Uterus (tissue), 4 donors: Measurements from ENCODE around the gene COL26A1. TPM values are rescaled to one million over a fixed set of nuclear protein-coding genes. Genes with fewer than 3 reads are reported as not detected.

Experiments used
- DNase-seq, 2 donors: peaks; one replicate each; pipeline ENCODE4 v3.0.0-alpha.2; 2019 to 2020
- H3K27ac ChIP-seq, 2 donors: fragments of 200-600 bp; sonication (generic); 1 replicate in 1 of 2; 2 replicates in 1 of 2; pipeline ENCODE4 v1.5.1; 2016 to 2018
- H3K27me3 ChIP-seq, 2 donors: fragments of 200-600 bp; sonication (generic); one replicate each; pipeline ENCODE4 v1.5.1; 2018 to 2019; ENCODE audit warnings: control low read depth in 1 of 2
- H3K36me3 ChIP-seq, 2 donors: fragments of 200-600 bp; sonication (generic); one replicate each; pipeline ENCODE4 v1.5.1; 2019; ENCODE audit warnings: control low read depth in 1 of 2
- H3K4me1 ChIP-seq, 2 donors: fragments of 200-600 bp; sonication (generic); one replicate each; pipeline ENCODE4 v1.5.1; 2018 to 2019; ENCODE audit warnings: control low read depth in 1 of 2
- H3K4me3 ChIP-seq, 2 donors: fragments of 200-600 bp; sonication (generic); 1 replicate in 1 of 2; 2 replicates in 1 of 2; pipeline ENCODE4 v1.5.1; 2018 to 2019; ENCODE audit warnings: mild to moderate bottlenecking in 1 of 2
- H3K9me3 ChIP-seq, 2 donors: fragments of 200-600 bp; sonication (generic); one replicate each; pipeline ENCODE4 v1.5.1; 2019; ENCODE audit warnings: control low read depth in 1 of 2
- CTCF ChIP-seq, 4 experiments: fragments of 200-600 bp in 2 of 4; fragments of 450-650 bp in 2 of 4; sonication (generic) in 2 of 4; IDR thresholded peaks; one replicate each; pipeline ENCODE4 v1.5.1; 2016 to 2019; ENCODE audit warnings: antibody characterized with exemption in 4 of 4, mild to moderate bottlenecking in 2 of 4, moderate library complexity in 1 of 4
- POLR2A ChIP-seq, 2 donors: fragments of 450-650 bp; IDR thresholded peaks; one replicate each; pipeline ENCODE4 v1.6.1; 2016; ENCODE audit warnings: antibody characterized with exemption in 2 of 2, mild to moderate bottlenecking in 1 of 2, moderate library complexity in 1 of 2
- intact Hi-C: fragments of 100-400 bp; cut with DNase I; formaldehyde crosslinking; loops from one replicate; pipeline ENCODE4 v1.15.1; 2023; ENCODE audit warnings: low total_unique reads
- total RNA-seq, 4 donors: library from RNA; depleted of rRNA in 3 of 4; stranded (reverse); fragments of >200 nt in 3 of 4; gene quantifications; one replicate each; pipeline versions ENCODE4 v1.1.0 to v1.2.4, GENCODE V29; 2014 to 2023
- donor health status: DM: yes; HTN: yes; CAD: no.

Gene COL26A1
- total RNA-seq, 4 donors from 2014 or later: 0.30 to 11.8 TPM; not detected in 2

DNA sequence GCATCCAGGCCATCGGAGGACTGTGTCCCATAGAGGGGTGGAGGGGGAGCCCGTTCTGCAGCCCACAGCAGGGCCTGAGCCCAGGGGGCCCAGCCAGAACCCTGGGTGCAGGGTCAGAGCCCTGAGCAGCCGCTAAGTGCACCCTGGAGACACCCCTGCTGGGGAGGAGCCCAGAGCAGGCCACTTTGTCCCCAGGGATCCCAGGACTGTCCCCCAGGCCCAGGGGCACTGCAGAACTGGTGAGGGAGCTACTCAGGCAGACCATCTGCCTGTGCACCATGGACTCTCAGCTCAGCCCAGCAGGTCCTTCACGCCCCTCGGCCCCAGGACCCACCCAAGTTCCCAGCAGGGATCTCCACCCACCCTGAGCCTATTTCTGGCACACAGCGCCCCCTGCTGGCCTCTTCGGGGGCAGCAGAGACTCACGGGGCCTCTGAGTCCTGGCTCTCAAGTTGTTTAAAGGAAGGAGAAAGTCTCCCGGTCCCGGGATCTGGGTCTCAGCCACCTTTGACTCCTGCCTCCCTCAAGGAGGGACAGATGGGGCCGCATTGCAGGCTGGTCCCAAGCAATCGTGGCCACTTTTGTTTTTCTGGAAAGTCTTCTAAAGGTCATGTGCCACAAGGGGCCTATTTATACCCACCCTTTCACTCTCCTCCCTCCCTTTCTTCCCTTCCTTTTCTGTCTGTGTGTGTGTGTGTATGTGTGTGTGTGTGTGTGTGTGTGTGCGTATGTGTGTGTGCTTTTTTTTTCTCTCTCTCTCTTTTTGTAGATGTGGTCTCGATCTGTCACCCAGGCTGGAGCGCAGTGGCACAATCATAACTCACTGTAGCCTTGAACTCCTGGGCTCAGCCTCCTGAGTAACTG, 176.2 kb downstream of the COL26A1 start:
- Histone ChIP-seq H3K9me3 (no peaks in the 10 kb centered on the region), H3K27me3 (no peaks in the 10 kb centered on the region), H3K4me1 (no peaks in the 10 kb centered on the region), H3K4me3 (no peak overlapping the region), H3K36me3 (no peaks in the 10 kb centered on the region), H3K27ac (no peak overlapping the region)
- intact Hi-C loops: no loop called here
- TF ChIP-seq POLR2A (IDR thresholded peaks at IDR 0.05) (no peak), CTCF (IDR thresholded peaks at IDR 0.05) (peak; percentile 42 to 57 (median 50))
- peak in 1 of 2 donors; percentile 34 for DNase-seq

- TF ChIP-seq POLR2A (IDR thresholded peaks at IDR 0.05): no peak
- no peak for TF ChIP-seq CTCF (IDR thresholded peaks at IDR 0.05)
- H3K4me3 ChIP-seq: no peak overlapping the region
- H3K27ac ChIP-seq: no peak overlapping the region
- H3K36me3 ChIP-seq: no peaks in the 10 kb centered on the region
- no peaks in the 10 kb centered on the region for H3K27me3 ChIP-seq
- H3K4me1 ChIP-seq: no peaks in the 10 kb centered on the region
- DNase-seq: no peak
- intact Hi-C loops: no loop called here
- no peaks in the 10 kb centered on the region for H3K9me3 ChIP-seq
These were observed 177.1 kb downstream of the COL26A1 start for GRCh38 chr7:101539784-101540183.

- H3K9me3 ChIP-seq: no peaks in the 10 kb centered on the region
- TF ChIP-seq POLR2A (IDR thresholded peaks at IDR 0.05) (no peak), CTCF (IDR thresholded peaks at IDR 0.05) (peak; percentile 85 to 90 (median 88))
- no peak overlapping the region for H3K4me3 ChIP-seq
- H3K27ac ChIP-seq: no peak overlapping the region
- H3K4me1 ChIP-seq: no peaks in the 10 kb centered on the region
- intact Hi-C loops: no loop called here
- peak; percentile 56 to 67 for DNase-seq
- no peaks in the 10 kb centered on the region for H3K36me3 ChIP-seq
- no peaks in the 10 kb centered on the region for H3K27me3 ChIP-seq
These were observed 180.0 kb downstream of the COL26A1 start for GRCh38 chr7:101542527-101543241.

GRCh38 chr7:101543242-101543766, 180.6 kb downstream of the COL26A1 start:
- DNase-seq: no peak
- intact Hi-C loops: no loop called here
- Histone ChIP-seq H3K4me1 (no peaks in the 10 kb centered on the region), H3K27me3 (no peaks in the 10 kb centered on the region), H3K36me3 (no peaks in the 10 kb centered on the region), H3K4me3 (no peak overlapping the region), H3K27ac (no peak overlapping the region), H3K9me3 (no peaks in the 10 kb centered on the region)
- TF ChIP-seq POLR2A (IDR thresholded peaks at IDR 0.05): no peak
- TF ChIP-seq CTCF (IDR thresholded peaks at IDR 0.05): no peak

- Histone ChIP-seq H3K4me3 (no peak overlapping the region), H3K9me3 (no peaks in the 10 kb centered on the region), H3K36me3 (no peaks in the 10 kb centered on the region), H3K27ac (no peak overlapping the region), H3K4me1 (no peaks in the 10 kb centered on the region), H3K27me3 (no peaks in the 10 kb centered on the region)
- intact Hi-C loops: no loop called here
- no peak for DNase-seq
- TF ChIP-seq CTCF (IDR thresholded peaks at IDR 0.05) (no peak), POLR2A (IDR thresholded peaks at IDR 0.05) (no peak)
These were observed 181.2 kb downstream of the COL26A1 start for GRCh38 chr7:101543846-101544245.
